Ectodermal cell (in vitro differentiated cells): ENCODE measurements around the gene NUDC.

Source experiments
- H3K27ac ChIP-seq: 2 replicates; pipeline ENCODE4 v1.7.0; 2013; ENCODE audit warnings: mild to moderate bottlenecking, low read depth, low read length; ENCODE audit not compliant: insufficient read depth, poor library complexity, severe bottlenecking
- H3K27me3 ChIP-seq: 2 replicates; pipeline ENCODE4 v1.7.0; 2013; ENCODE audit warnings: mild to moderate bottlenecking, low read length; ENCODE audit not compliant: insufficient read depth, control insufficient read depth, poor library complexity, severe bottlenecking
- H3K36me3 ChIP-seq: one replicate; pipeline ENCODE4 v1.7.0; 2013; ENCODE audit warnings: low read length; ENCODE audit not compliant: control insufficient read depth, insufficient read depth
- H3K4me1 ChIP-seq: one replicate; pipeline ENCODE4 v1.7.0; 2013; ENCODE audit warnings: low read length; ENCODE audit not compliant: control insufficient read depth, insufficient read depth
- H3K4me3 ChIP-seq: 2 replicates; pipeline ENCODE4 v1.7.0; 2013; ENCODE audit warnings: low read depth, low read length, control low read depth; ENCODE audit not compliant: insufficient read depth
- H3K9me3 ChIP-seq: 2 replicates; pipeline ENCODE4 v1.7.0; 2013; ENCODE audit warnings: mild to moderate bottlenecking, low read length, moderate library complexity; ENCODE audit not compliant: control insufficient read depth
- WGBS, 2 experiments: methylation state at CpG; one replicate each; pipeline ENCODE4 v1.1.7; 2013; ENCODE audit warnings: missing lambda C conversion rate in 2 of 2; 5-methylcytosine and 5-hydroxymethylcytosine counted together

Gene NUDC

DNA sequence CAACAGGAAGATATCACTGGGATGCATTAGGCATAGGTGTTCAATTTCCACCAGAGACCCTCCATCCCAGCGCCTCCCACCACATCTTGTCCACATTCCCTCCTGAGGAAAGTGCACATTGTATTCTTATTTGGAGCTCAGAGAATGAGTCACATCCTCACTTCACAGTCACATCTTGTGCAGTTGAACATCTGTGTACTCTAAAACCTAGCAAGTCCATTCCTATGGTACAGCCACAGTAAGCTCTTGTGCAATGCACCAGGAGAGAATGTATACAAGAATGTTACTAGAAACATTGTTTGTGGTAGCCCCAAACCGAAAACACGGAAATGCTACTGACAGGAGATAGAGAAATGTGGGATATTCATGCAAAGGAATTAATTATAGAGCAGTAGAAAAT is 40.3 kb downstream of the NUDC start:
- Histone ChIP-seq H3K27ac (no peak overlapping the region), H3K36me3 (no peaks in the 10 kb centered on the region), H3K9me3 (no peaks in the 10 kb centered on the region), H3K4me3 (no peak overlapping the region), H3K4me1 (no peaks in the 10 kb centered on the region), H3K27me3 (peaks cover 64% of the 10 kb centered on the region)
- WGBS, 2 experiments, result 82 to 91% methylated on average over 3 of the region's 3 CpGs

- H3K27ac ChIP-seq, result no peak overlapping the region
- no peaks in the 10 kb centered on the region for H3K4me1 ChIP-seq
- H3K4me3 ChIP-seq, result no peak overlapping the region
- H3K36me3 ChIP-seq, result no peaks in the 10 kb centered on the region
- H3K9me3 ChIP-seq, result no peaks in the 10 kb centered on the region
- 93 to 94% methylated on average over 6 of the region's 6 CpGs for WGBS, 2 experiments
- peaks cover 35% of the 10 kb centered on the region for H3K27me3 ChIP-seq
Observed at GRCh38 chr1:26965213-26965612, 43.7 kb downstream of the NUDC start.

DNA sequence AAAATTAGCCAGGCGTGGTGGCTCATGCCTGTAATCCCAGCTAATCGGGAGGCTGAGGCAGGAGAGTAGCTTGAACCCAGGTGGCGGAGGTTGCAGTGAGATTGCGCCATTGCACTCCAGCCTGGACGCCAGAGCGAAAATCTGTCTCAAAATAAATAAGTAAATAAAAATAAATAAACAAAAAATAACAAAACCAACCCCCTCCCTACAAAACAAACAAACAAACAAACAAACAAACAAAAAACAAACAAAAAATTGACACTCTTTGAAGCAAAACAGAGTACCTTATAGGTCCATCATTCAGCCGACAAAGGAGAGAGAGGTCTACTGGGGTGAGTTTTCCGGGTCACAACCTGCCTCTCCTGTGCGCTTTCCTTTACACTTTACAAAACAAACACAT is 44.1 kb downstream of the NUDC start:
- Histone ChIP-seq H3K9me3 (no peaks in the 10 kb centered on the region), H3K4me3 (no peak overlapping the region), H3K27me3 (peaks cover 31% of the 10 kb centered on the region), H3K4me1 (no peaks in the 10 kb centered on the region), H3K27ac (no peak overlapping the region), H3K36me3 (no peaks in the 10 kb centered on the region)
- 89 to 94% methylated on average over 7 of the region's 9 CpGs for WGBS, 2 experiments

GRCh38 chr1:26970810-26971209 is 49.3 kb downstream of the NUDC start:
- Histone ChIP-seq H3K27me3 (peaks cover 9% of the 10 kb centered on the region), H3K27ac (no peak overlapping the region), H3K36me3 (no peaks in the 10 kb centered on the region), H3K9me3 (no peaks in the 10 kb centered on the region), H3K4me3 (no peak overlapping the region), H3K4me1 (peaks cover 4% of the 10 kb centered on the region)
- WGBS, 2 experiments, result 91 to 93% methylated on average over 7 of the region's 7 CpGs

GRCh38 chr1:26971590-26971989 is 50.0 kb downstream of the NUDC start:
- no peak overlapping the region for H3K27ac ChIP-seq
- no peaks in the 10 kb centered on the region for H3K9me3 ChIP-seq
- H3K27me3 ChIP-seq, result peaks cover 2% of the 10 kb centered on the region
- peaks cover 4% of the 10 kb centered on the region for H3K4me1 ChIP-seq
- 82 to 84% methylated on average over 3 of the region's 3 CpGs for WGBS, 2 experiments
- no peaks in the 10 kb centered on the region for H3K36me3 ChIP-seq
- no peak overlapping the region for H3K4me3 ChIP-seq

DNA sequence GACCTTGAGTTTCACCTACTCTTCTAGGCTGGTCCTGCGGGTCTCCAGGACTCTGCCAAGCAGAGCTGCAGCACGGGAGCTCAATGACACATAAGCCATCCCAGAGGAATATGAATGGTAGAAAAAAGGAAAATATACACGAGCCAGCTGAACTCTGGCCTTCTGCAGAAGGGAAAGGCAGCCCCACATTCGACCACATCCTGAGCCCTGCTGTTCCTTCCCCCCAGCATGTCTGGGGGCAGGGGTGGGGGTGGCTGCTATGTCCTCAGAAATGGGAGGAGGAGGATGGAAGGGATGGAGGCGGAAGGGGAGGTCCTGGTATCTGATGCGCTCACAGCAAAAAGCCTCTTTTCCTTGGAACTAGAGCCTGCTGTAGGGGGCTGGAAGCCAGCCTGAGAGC is 50.8 kb downstream of the NUDC start:
- Histone ChIP-seq H3K27ac (no peak overlapping the region), H3K4me1 (peaks cover 4% of the 10 kb centered on the region), H3K27me3 (no peaks in the 10 kb centered on the region), H3K4me3 (no peak overlapping the region), H3K36me3 (no peaks in the 10 kb centered on the region), H3K9me3 (no peaks in the 10 kb centered on the region)
- 55 to 69% methylated on average over 6 of the region's 6 CpGs for WGBS, 2 experiments

GRCh38 chr1:26972821-26973220 is 51.3 kb downstream of the NUDC start:
- Histone ChIP-seq H3K36me3 (no peaks in the 10 kb centered on the region), H3K4me1 (peaks cover 4% of the 10 kb centered on the region), H3K27ac (no peak overlapping the region), H3K4me3 (no peak overlapping the region), H3K9me3 (no peaks in the 10 kb centered on the region), H3K27me3 (no peaks in the 10 kb centered on the region)
- WGBS, 2 experiments, result 87 to 93% methylated on average over 4 of the region's 4 CpGs

- H3K27ac ChIP-seq, result no peak overlapping the region
- H3K4me1 ChIP-seq, result peaks cover 4% of the 10 kb centered on the region
- no peaks in the 10 kb centered on the region for H3K36me3 ChIP-seq
- no peaks in the 10 kb centered on the region for H3K9me3 ChIP-seq
- no peaks in the 10 kb centered on the region for H3K27me3 ChIP-seq
- WGBS, 2 experiments, result 92 to 95% methylated on average over 3 of the region's 3 CpGs
- H3K4me3 ChIP-seq, result no peak overlapping the region
Observed at GRCh38 chr1:26976621-26977510, 55.3 kb downstream of the NUDC start.

DNA sequence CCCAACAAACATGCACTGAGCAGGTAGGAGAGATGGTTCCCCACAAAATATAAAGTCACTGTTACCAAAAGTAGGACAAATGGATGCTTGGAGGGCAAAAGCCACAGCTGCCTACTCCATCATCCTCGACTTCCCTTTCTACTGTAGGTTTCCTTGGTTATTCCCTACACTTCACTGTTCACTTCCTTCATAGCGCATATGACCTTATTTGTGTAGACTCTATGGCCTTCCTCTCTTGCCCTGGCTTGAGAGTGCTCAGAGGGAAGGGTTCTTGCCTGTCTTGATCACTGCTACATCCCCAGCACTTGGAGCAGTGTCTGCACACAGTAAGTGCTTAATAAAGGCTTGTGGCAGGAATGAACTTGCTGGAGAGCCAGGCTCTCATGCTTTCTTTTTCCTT is 57.4 kb downstream of the NUDC start:
- Histone ChIP-seq H3K27ac (no peak overlapping the region), H3K36me3 (no peaks in the 10 kb centered on the region)
- 90 to 91% methylated on average over 2 of the region's 2 CpGs for WGBS, 2 experiments

DNA sequence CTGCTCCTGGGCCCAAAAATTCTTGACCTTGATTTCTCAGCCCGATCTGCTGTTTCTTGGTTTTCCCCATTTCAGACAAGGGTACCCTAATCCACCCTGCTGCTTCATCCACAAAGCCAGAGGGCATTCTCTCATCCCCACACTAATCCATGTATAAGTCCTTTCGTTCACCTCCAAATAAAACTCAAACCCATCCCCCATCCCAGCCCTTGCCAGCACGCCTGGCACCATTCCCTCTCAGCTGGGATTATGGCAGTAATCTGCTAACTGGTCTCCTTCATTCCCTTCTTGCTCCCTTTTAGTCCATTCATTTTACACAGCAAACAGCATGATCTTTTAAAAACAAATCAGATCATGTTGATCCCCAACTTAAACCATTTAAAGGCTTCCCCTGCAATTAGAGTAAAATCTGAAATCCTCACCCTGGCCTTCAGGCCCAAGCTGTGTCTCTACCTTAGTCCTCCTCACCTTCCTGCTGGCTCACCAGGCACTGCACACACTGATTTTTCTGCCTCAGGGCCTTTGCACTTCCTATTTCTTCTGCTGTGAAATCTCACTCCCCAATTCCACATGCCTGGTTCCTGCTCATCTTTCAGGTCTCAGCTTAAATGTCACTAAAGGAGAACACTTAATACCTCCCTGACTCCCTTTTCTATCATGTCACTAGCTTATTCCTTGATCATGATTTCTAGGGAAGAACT is 59.8 kb downstream of the NUDC start:
- Histone ChIP-seq H3K36me3 (no peaks in the 10 kb centered on the region), H3K27ac (no peak overlapping the region), H3K9me3 (no peaks in the 10 kb centered on the region), H3K27me3 (no peaks in the 10 kb centered on the region), H3K4me1 (no peaks in the 10 kb centered on the region), H3K4me3 (no peak overlapping the region)
- WGBS, 2 experiments, result 80 to 88% methylated on average over 3 of the region's 3 CpGs

More for the DNA sequence above, 57.4 kb downstream of the NUDC start:
- H3K9me3 ChIP-seq, result no peaks in the 10 kb centered on the region
- no peaks in the 10 kb centered on the region for H3K4me1 ChIP-seq
- no peak overlapping the region for H3K4me3 ChIP-seq
- H3K27me3 ChIP-seq, result no peaks in the 10 kb centered on the region
